GM12878 (cell line): ENCODE data around the gene BRSK2. TPM values are rescaled to one million over a fixed set of nuclear protein-coding genes. Genes with fewer than 3 reads are reported as not detected.

Experiments used
- ATAC-seq: fragments of 200-7000 bp; cut with Tn5 transposase; 3 replicates; pipeline ENCODE4 v1.9.1; 2020; ENCODE audit warnings: mild to moderate bottlenecking, moderate library complexity
- BruUV-seq: library from RNA; stranded (reverse); fragments of 400-500 nt; replicated peaks from 2 replicates; lab custom pipeline; 2021; lab: Mats Ljungman, UMichigan
- CTCF ChIA-PET: fragments of 300-600 bp; sonication (Branson Sonifier 250); formaldehyde crosslinking; extraction: SDS; loops from one replicate; lab custom pipeline; 2021; ENCODE audit warnings: inconsistent platforms; lab: Yijun Ruan, JAX
- POLR2A ChIA-PET: fragments of 350-600 bp; formaldehyde crosslinking; extraction: SDS; loops from one replicate; lab custom pipeline; 2021; ENCODE audit warnings: inconsistent platforms; lab: Charles Lee
- RAD21 ChIA-PET: fragments of 300-600 bp; sonication (Branson Sonifier 250); formaldehyde crosslinking; loops from one replicate; lab custom pipeline; 2023; ENCODE audit warnings: antibody characterized with exemption; ENCODE audit not compliant: unreplicated experiment; lab: Charles Lee
- SMC1A ChIA-PET: fragments of 300-600 bp; sonication (Branson Sonifier 250); formaldehyde crosslinking; loops from one replicate; lab custom pipeline; 2023; ENCODE audit not compliant: unreplicated experiment, uncharacterized antibody; lab: Charles Lee
- DNase-seq: peaks from one replicate; pipeline ENCODE4 v3.0.0-alpha.2; 2011; ENCODE audit warnings: low read depth, low spot score
- FAIRE-seq: peaks from 3 replicates; lab custom pipeline; 2011; peaks lifted over from hg19 to GRCh38; lab: Jason Lieb, UNC
- H2AFZ ChIP-seq: 2 replicates; pipeline ENCODE4 v1.6.0; 2011; ENCODE audit warnings: low read depth, low read length, control low read depth; ENCODE audit not compliant: control insufficient read depth
- H3K27ac ChIP-seq: 2 replicates; pipeline ENCODE4 v1.5.1; 2011; ENCODE audit warnings: control low read depth; ENCODE audit not compliant: control insufficient read depth, insufficient read depth
- H3K27me3 ChIP-seq, 2 experiments: replicated peaks in 1 of 2; 2 replicates each; pipeline versions ENCODE4 v1.6.0 to v1.6.1; 2011; ENCODE audit warnings: low read length in 1 of 2; ENCODE audit not compliant: control insufficient read depth in 2 of 2, insufficient read depth in 2 of 2
- H3K36me3 ChIP-seq, 2 experiments: 2 replicates each; pipeline ENCODE4 v1.5.1; 2011; ENCODE audit warnings: low read length in 1 of 2; ENCODE audit not compliant: control insufficient read depth in 2 of 2, insufficient read depth in 2 of 2
- H3K4me1 ChIP-seq: 2 replicates; pipeline ENCODE4 v1.6.1; 2011; ENCODE audit warnings: mild to moderate bottlenecking, low read length, moderate library complexity, mixed read lengths; ENCODE audit not compliant: control insufficient read depth, insufficient read depth
- H3K4me2 ChIP-seq: 2 replicates; pipeline ENCODE4 v1.6.0; 2011; ENCODE audit warnings: control low read depth; ENCODE audit not compliant: control insufficient read depth, insufficient read depth
- H3K4me3 ChIP-seq: fragments of 200-600 bp; sonication (generic); 2 replicates; pipeline ENCODE4 v1.5.1; 2016
- H3K79me2 ChIP-seq: 2 replicates; pipeline ENCODE4 v1.6.0; 2011; ENCODE audit warnings: low read length; ENCODE audit not compliant: control insufficient read depth, insufficient read depth
- H3K9ac ChIP-seq: 2 replicates; pipeline ENCODE4 v1.8.0; 2011; ENCODE audit warnings: low read length, control low read depth, mixed read lengths; ENCODE audit not compliant: control insufficient read depth, insufficient read depth
- H3K9me3 ChIP-seq: replicated peaks from 3 replicates; pipeline ENCODE4 v1.5.1; 2011; ENCODE audit warnings: mild to moderate bottlenecking, low read length; ENCODE audit not compliant: control insufficient read depth, insufficient read depth
- H4K20me1 ChIP-seq: 2 replicates; pipeline ENCODE4 v1.6.0; 2011; ENCODE audit not compliant: control insufficient read depth, insufficient read depth
- BHLHE40 ChIP-seq, 2 experiments: fragments of 450-650 bp in 1 of 2; IDR thresholded peaks; 2 replicates each; pipeline ENCODE4 v1.6.1; 2011 to 2017; ENCODE audit warnings: low read depth in 2 of 2, borderline replicate concordance in 1 of 2, improper control_type of control experiment in 1 of 2, low read length in 1 of 2, mild to moderate bottlenecking in 1 of 2
- EED ChIP-seq: sonication (generic); IDR thresholded peaks from 2 replicates; pipeline ENCODE4 v1.6.1; 2016; ENCODE audit warnings: antibody characterized with exemption, low read depth
- GATAD2B ChIP-seq: fragments of 450-650 bp; conservative IDR thresholded peaks from 2 replicates; pipeline ENCODE4 v1.6.1; 2017; ENCODE audit warnings: low read depth, mild to moderate bottlenecking, moderate library complexity
- KAT2A ChIP-seq: conservative IDR thresholded peaks from 2 replicates; pipeline ENCODE4 v1.6.1; 2011; ENCODE audit warnings: low read depth, low read length; ENCODE audit not compliant: control insufficient read depth
- NKRF ChIP-seq: fragments of 450-650 bp; conservative IDR thresholded peaks from 2 replicates; pipeline ENCODE4 v1.6.1; 2017; ENCODE audit warnings: mild to moderate bottlenecking, moderate library complexity
- POU2F2 ChIP-seq: IDR thresholded peaks from 3 replicates; pipeline ENCODE4 v1.6.1; 2011; ENCODE audit warnings: low read depth, mild to moderate bottlenecking, low read length, borderline replicate concordance
- RFX5 ChIP-seq: IDR thresholded peaks from 2 replicates; pipeline ENCODE4 v1.6.1; 2011; ENCODE audit warnings: low read depth, low read length, improper control_type of control experiment
- SP1 ChIP-seq: IDR thresholded peaks from one replicate; pipeline ENCODE4 v1.6.1; 2011; ENCODE audit warnings: low read depth, low read length
- STAT1 ChIP-seq: fragments of 450-650 bp; conservative IDR thresholded peaks from 2 replicates; pipeline ENCODE4 v1.6.1; 2014; ENCODE audit warnings: antibody characterized with exemption, mild to moderate bottlenecking
- WGBS: methylation state at CpG from one replicate; pipeline ENCODE4 v1.1.6; 2016; ENCODE audit warnings: low lambda C conversion rate; ENCODE audit not compliant: insufficient replicate concordance, insufficient coverage; ENCODE audit errors: missing lambda C conversion rate; 5-methylcytosine and 5-hydroxymethylcytosine counted together
- in situ Hi-C: fragments of 300-500 bp; cut with MboI; formaldehyde crosslinking; loops from 9 replicates; pipeline ENCODE4 v1.14.3; 2018; ENCODE audit warnings: mixed read lengths
- intact Hi-C: fragments of 100-400 bp; cut with micrococcal nuclease; formaldehyde crosslinking; loops from one replicate; pipeline ENCODE4 v1.14.2; 2022; ENCODE audit not compliant: unreplicated experiment
- polyA plus RNA-seq, 11 experiments: library from polyadenylated mRNA; depleted of rRNA in 4 of 11; unstranded in 6 of 11; stranded (reverse) in 5 of 11; fragments of >200 nt; fragmentation: Nextera tagmentation in 4 of 11; fragmentation: Illumina TruSeq in 1 of 11; extraction: Ambion mirVana in 4 of 11; extraction: Trizol in 1 of 11; gene quantifications; 1 replicate in 1 of 11; 2 replicates in 10 of 11; pipeline versions ENCODE4 v1.2.1 to v1.2.3, GENCODE V29; 2011 to 2016; ENCODE audit warnings: inconsistent platforms in 2 of 11, missing spikeins in 2 of 11, low read depth in 1 of 11
- total RNA-seq, 4 experiments: library from RNA; depleted of rRNA in 3 of 4; stranded (reverse); fragments of >200 nt in 3 of 4; fragmentation: Illumina TruSeq in 1 of 4; extraction: Trizol in 1 of 4; gene quantifications; 2 replicates each; pipeline versions ENCODE4 v1.2.1 to v1.2.3, GENCODE V29; 2013 to 2021
- TF ChIP-seq, protein P1 (sequence below): fragments of 450-650 bp; IDR thresholded peaks from 2 replicates; pipeline ENCODE4 v1.6.1; 2016; ENCODE audit warnings: mild to moderate bottlenecking
- TF ChIP-seq, protein P2 (sequence below): fragments of 450-650 bp; IDR thresholded peaks from 2 replicates; pipeline ENCODE4 v1.6.1; 2017; ENCODE audit warnings: borderline replicate concordance
- TF ChIP-seq, protein P3 (sequence below): IDR thresholded peaks from 2 replicates; pipeline ENCODE4 v1.6.1; 2011; ENCODE audit warnings: borderline replicate concordance, low read depth, mild to moderate bottlenecking, moderate library complexity, low read length; ENCODE audit not compliant: insufficient read depth, poor library complexity, severe bottlenecking

BRSK2 gene
- total and polyA plus RNA-seq, 10 of the 15 experiments (the other 5 are each of a cell fraction or from before 2014, with no cell fraction given) = 0.13 TPM; not detected in 9

GRCh38 chr11:1372660-1373059 is 17.1 kb upstream of the BRSK2 start (continued):
- no peak for TF ChIP-seq NKRF
- no peak for TF ChIP-seq POU2F2

- intact Hi-C loops = no loop called here
- H3K4me3 ChIP-seq = no peak overlapping the region
- ATAC-seq (no peak), FAIRE-seq (no peak), DNase-seq (no peak)
- H2AFZ ChIP-seq = no peak overlapping the region
- no TSS peak for BruUV-seq
- no peaks in the 10 kb centered on the region for H3K9me3 ChIP-seq
- no peak overlapping the region for H3K4me2 ChIP-seq
- no peaks in the 10 kb centered on the region for H3K79me2 ChIP-seq
- in situ Hi-C loops = no loop called here
- H4K20me1 ChIP-seq = no peaks in the 10 kb centered on the region
- ChIA-PET CTCF (no interaction called here), POLR2A (no interaction called here), SMC1A (no interaction called here), RAD21 (no interaction called here)
- no peak overlapping the region for H3K27ac ChIP-seq
- H3K4me1 ChIP-seq = no peaks in the 10 kb centered on the region
- no peaks in the 10 kb centered on the region for H3K27me3 ChIP-seq
- no peak overlapping the region for H3K9ac ChIP-seq
- 49% methylated on average over 22 of the region's 22 CpGs for WGBS
- H3K36me3 ChIP-seq = no peaks in the 10 kb centered on the region; a peak in 1 of 4 replicates
- TF ChIP-seq BHLHE40 (IDR thresholded peaks at IDR 0.05; ENCODE audit: borderline replicate concordance in 1 of 2, low read depth in 2 of 2, low read length in 1 of 2) = no peak
- no peak for TF ChIP-seq EED
- TF ChIP-seq, protein P1, sequence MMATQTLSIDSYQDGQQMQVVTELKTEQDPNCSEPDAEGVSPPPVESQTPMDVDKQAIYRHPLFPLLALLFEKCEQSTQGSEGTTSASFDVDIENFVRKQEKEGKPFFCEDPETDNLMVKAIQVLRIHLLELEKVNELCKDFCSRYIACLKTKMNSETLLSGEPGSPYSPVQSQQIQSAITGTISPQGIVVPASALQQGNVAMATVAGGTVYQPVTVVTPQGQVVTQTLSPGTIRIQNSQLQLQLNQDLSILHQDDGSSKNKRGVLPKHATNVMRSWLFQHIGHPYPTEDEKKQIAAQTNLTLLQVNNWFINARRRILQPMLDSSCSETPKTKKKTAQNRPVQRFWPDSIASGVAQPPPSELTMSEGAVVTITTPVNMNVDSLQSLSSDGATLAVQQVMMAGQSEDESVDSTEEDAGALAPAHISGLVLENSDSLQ = no peak
- TF ChIP-seq, protein P2, sequence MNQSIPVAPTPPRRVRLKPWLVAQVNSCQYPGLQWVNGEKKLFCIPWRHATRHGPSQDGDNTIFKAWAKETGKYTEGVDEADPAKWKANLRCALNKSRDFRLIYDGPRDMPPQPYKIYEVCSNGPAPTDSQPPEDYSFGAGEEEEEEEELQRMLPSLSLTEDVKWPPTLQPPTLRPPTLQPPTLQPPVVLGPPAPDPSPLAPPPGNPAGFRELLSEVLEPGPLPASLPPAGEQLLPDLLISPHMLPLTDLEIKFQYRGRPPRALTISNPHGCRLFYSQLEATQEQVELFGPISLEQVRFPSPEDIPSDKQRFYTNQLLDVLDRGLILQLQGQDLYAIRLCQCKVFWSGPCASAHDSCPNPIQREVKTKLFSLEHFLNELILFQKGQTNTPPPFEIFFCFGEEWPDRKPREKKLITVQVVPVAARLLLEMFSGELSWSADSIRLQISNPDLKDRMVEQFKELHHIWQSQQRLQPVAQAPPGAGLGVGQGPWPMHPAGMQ = no peak
- no peak for TF ChIP-seq KAT2A
- TF ChIP-seq, protein P3, sequence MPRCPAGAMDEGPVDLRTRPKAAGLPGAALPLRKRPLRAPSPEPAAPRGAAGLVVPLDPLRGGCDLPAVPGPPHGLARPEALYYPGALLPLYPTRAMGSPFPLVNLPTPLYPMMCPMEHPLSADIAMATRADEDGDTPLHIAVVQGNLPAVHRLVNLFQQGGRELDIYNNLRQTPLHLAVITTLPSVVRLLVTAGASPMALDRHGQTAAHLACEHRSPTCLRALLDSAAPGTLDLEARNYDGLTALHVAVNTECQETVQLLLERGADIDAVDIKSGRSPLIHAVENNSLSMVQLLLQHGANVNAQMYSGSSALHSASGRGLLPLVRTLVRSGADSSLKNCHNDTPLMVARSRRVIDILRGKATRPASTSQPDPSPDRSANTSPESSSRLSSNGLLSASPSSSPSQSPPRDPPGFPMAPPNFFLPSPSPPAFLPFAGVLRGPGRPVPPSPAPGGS = no peak
- TF ChIP-seq SP1 = no peak
- TF ChIP-seq GATAD2B = no peak
- no peak for TF ChIP-seq STAT1
- TF ChIP-seq RFX5 = no peak
Measured at GRCh38 chr11:1373536-1374214, 16.1 kb upstream of the BRSK2 start.
